H1 (cell line): ENCODE measurements around the gene NTN4. TPM values are rescaled to one million over a fixed set of nuclear protein-coding genes. Genes with fewer than 3 reads are reported as not detected.

Source experiments
- CTCF ChIA-PET: fragments of 300-600 bp; sonication (Branson Sonifier 250); formaldehyde crosslinking; loops from one replicate; lab custom pipeline; 2021; ENCODE audit not compliant: partially characterized antibody; lab: Charles Lee
- POLR2A ChIA-PET: fragments of 300-600 bp; sonication (Branson Sonifier 250); formaldehyde crosslinking; loops from one replicate; lab custom pipeline; 2021; ENCODE audit warnings: inconsistent platforms; ENCODE audit not compliant: partially characterized antibody; lab: Charles Lee
- DNase-seq, 2 experiments: peaks; one replicate each; pipeline versions ENCODE4 v3.0.0 to v3.0.0-alpha.2; 2010 to 2022; ENCODE audit warnings: low spot score in 2 of 2, low read depth in 1 of 2, mixed read lengths in 1 of 2
- FAIRE-seq: peaks from 2 replicates; lab custom pipeline; 2011; peaks lifted over from hg19 to GRCh38; lab: Jason Lieb, UNC
- H2AFZ ChIP-seq: 2 replicates; pipeline ENCODE4 v1.8.1; 2012; ENCODE audit warnings: low read length, inconsistent platforms
- H2AK5ac ChIP-seq: 2 replicates; pipeline ENCODE4 v1.6.1; 2013; ENCODE audit warnings: low read depth, low read length
- H2BK120ac ChIP-seq: replicated peaks from 2 replicates; pipeline ENCODE3; 2013; ENCODE audit warnings: low read depth, low read length, inconsistent platforms
- H2BK12ac ChIP-seq: 2 replicates; pipeline ENCODE4 v1.6.1; 2013; ENCODE audit warnings: low read depth, low read length
- H2BK15ac ChIP-seq: 2 replicates; pipeline ENCODE4 v1.6.1; 2013; ENCODE audit warnings: low read length
- H2BK20ac ChIP-seq: 2 replicates; pipeline ENCODE4 v1.6.1; 2013; ENCODE audit warnings: low read length
- H2BK5ac ChIP-seq: 2 replicates; pipeline ENCODE4 v1.6.1; 2013; ENCODE audit warnings: low read depth, low read length
- H3K14ac ChIP-seq: 2 replicates; pipeline ENCODE4 v1.6.1; 2013; ENCODE audit warnings: inconsistent platforms; ENCODE audit not compliant: insufficient read length
- H3K18ac ChIP-seq: 2 replicates; pipeline ENCODE4 v1.6.1; 2013; ENCODE audit warnings: low read length; ENCODE audit errors: extremely low read depth
- H3K23ac ChIP-seq: 2 replicates; pipeline ENCODE4 v1.6.1; 2013; ENCODE audit warnings: inconsistent platforms; ENCODE audit not compliant: insufficient read length
- H3K23me2 ChIP-seq: 2 replicates; pipeline ENCODE4 v1.6.1; 2013; ENCODE audit warnings: low read depth, low read length
- H3K27ac ChIP-seq: 2 replicates; pipeline ENCODE4 v1.6.1; 2011; ENCODE audit warnings: low read depth, low read length, inconsistent platforms
- H3K27me3 ChIP-seq, 4 experiments: replicated peaks in 1 of 4; 1 replicate in 1 of 4; 2 replicates in 3 of 4; pipeline versions ENCODE4 v1.6.1 to v1.8.1; 2011 to 2013; ENCODE audit warnings: low read length in 3 of 4, mild to moderate bottlenecking in 3 of 4, inconsistent platforms in 2 of 4, mixed read lengths in 2 of 4, moderate library complexity in 1 of 4; ENCODE audit not compliant: control insufficient read depth in 3 of 4, insufficient read depth in 3 of 4; ENCODE audit errors: extremely low read depth in 1 of 4
- H3K36me3 ChIP-seq, 4 experiments: 2 replicates each; pipeline versions ENCODE4 v1.6.1 to v1.8.1; 2011 to 2013; ENCODE audit warnings: mild to moderate bottlenecking in 4 of 4, low read length in 3 of 4, moderate library complexity in 2 of 4, control low read depth in 1 of 4, inconsistent platforms in 1 of 4; ENCODE audit not compliant: insufficient read depth in 4 of 4, control insufficient read depth in 2 of 4
- H3K4ac ChIP-seq: replicated peaks from 2 replicates; pipeline ENCODE3; 2013; ENCODE audit warnings: low read length, low read depth, mixed read lengths, inconsistent platforms; ENCODE audit not compliant: insufficient read length
- H3K4me1 ChIP-seq, 4 experiments: replicated peaks in 1 of 4; 1 replicate in 1 of 4; 2 replicates in 3 of 4; pipeline versions ENCODE4 v1.6.1 to v1.8.1; 2011 to 2013; ENCODE audit warnings: low read length in 3 of 4, inconsistent platforms in 2 of 4, mixed read lengths in 1 of 4; ENCODE audit not compliant: insufficient read depth in 4 of 4, control insufficient read depth in 3 of 4
- H3K4me2 ChIP-seq, 2 experiments: 2 replicates each; pipeline versions ENCODE4 v1.6.1 to v1.8.1; 2011 to 2013; ENCODE audit warnings: low read depth in 2 of 2, low read length in 2 of 2, control low read depth in 1 of 2, inconsistent platforms in 1 of 2, mild to moderate bottlenecking in 1 of 2; ENCODE audit not compliant: insufficient read depth in 1 of 2
- H3K4me3 ChIP-seq, 4 experiments: fragments of 200-600, 300-600 bp in 1 of 4; sonication (generic), shearing (Covaris generic), sonication (Bioruptor Twin) in 1 of 4; 2 replicates each; pipeline versions ENCODE4 v1.5.1 to v1.8.1; 2011 to 2016; ENCODE audit warnings: low read length in 4 of 4, low read depth in 3 of 4, control low read depth in 2 of 4, inconsistent platforms in 2 of 4, mild to moderate bottlenecking in 2 of 4, mixed read lengths in 1 of 4, moderate library complexity in 1 of 4; ENCODE audit not compliant: insufficient read depth in 2 of 4; ENCODE audit errors: extremely low read depth in 1 of 4
- H3K56ac ChIP-seq: replicated peaks from 2 replicates; pipeline ENCODE3; 2013; ENCODE audit warnings: low read depth, mild to moderate bottlenecking, mixed read lengths, low read length, inconsistent platforms; ENCODE audit not compliant: insufficient read length
- H3K79me1 ChIP-seq: 2 replicates; pipeline ENCODE4 v1.6.1; 2013; ENCODE audit warnings: low read depth, low read length, control low read depth
- H3K79me2 ChIP-seq, 2 experiments: 2 replicates each; pipeline versions ENCODE4 v1.6.1 to v1.8.1; 2012 to 2013; ENCODE audit warnings: low read length in 2 of 2, mild to moderate bottlenecking in 2 of 2, inconsistent platforms in 1 of 2; ENCODE audit not compliant: insufficient read depth in 2 of 2, control insufficient read depth in 1 of 2
- H3K9ac ChIP-seq, 4 experiments: replicated peaks in 1 of 4; 1 replicate in 1 of 4; 2 replicates in 3 of 4; pipeline versions ENCODE4 v1.6.1 to v1.8.1; 2011 to 2013; ENCODE audit warnings: low read depth in 3 of 4, low read length in 3 of 4, control low read depth in 2 of 4, mild to moderate bottlenecking in 2 of 4, moderate library complexity in 2 of 4, inconsistent platforms in 1 of 4; ENCODE audit errors: extremely low read depth in 1 of 4
- H3K9me3 ChIP-seq, 2 experiments: 2 replicates each; pipeline versions ENCODE4 v1.6.1 to v1.8.1; 2012 to 2013; ENCODE audit warnings: mild to moderate bottlenecking in 2 of 2, moderate library complexity in 2 of 2, control low read depth in 1 of 2, inconsistent platforms in 1 of 2, low read depth in 1 of 2, low read length in 1 of 2, mixed read lengths in 1 of 2; ENCODE audit not compliant: insufficient read depth in 2 of 2
- H4K20me1 ChIP-seq, 2 experiments: replicated peaks in 1 of 2; 2 replicates each; pipeline versions ENCODE3 to v1.8.1; 2011 to 2013; ENCODE audit warnings: inconsistent platforms in 2 of 2, low read length in 2 of 2, mild to moderate bottlenecking in 1 of 2; ENCODE audit not compliant: insufficient read depth in 2 of 2, control insufficient read depth in 1 of 2
- H4K5ac ChIP-seq: 2 replicates; pipeline ENCODE4 v1.6.1; 2013; ENCODE audit warnings: low read length, low read depth, mixed read lengths, inconsistent platforms; ENCODE audit not compliant: insufficient read length
- H4K8ac ChIP-seq: 2 replicates; pipeline ENCODE4 v1.8.0; 2013; ENCODE audit warnings: mild to moderate bottlenecking, moderate library complexity, low read length, inconsistent platforms; ENCODE audit not compliant: insufficient read depth; ENCODE audit errors: extremely low read depth
- H4K91ac ChIP-seq: replicated peaks from 2 replicates; pipeline ENCODE3; 2013; ENCODE audit warnings: low read length, mixed read lengths, inconsistent platforms; ENCODE audit not compliant: insufficient read length
- CTBP2 ChIP-seq: IDR thresholded peaks from 2 replicates; pipeline ENCODE4 v1.7.0; 2011; ENCODE audit warnings: borderline replicate concordance, mild to moderate bottlenecking, moderate library complexity, mixed read lengths, low read length; ENCODE audit not compliant: insufficient read depth, insufficient read length
- HDAC2 ChIP-seq, 2 experiments: fragments of 300-600 bp in 1 of 2; sonication (generic) in 1 of 2; IDR thresholded peaks; 2 replicates each; pipeline ENCODE4 v1.6.1; 2011 to 2012; ENCODE audit warnings: low read depth in 2 of 2, low read length in 2 of 2, mild to moderate bottlenecking in 2 of 2, moderate library complexity in 2 of 2, borderline replicate concordance in 1 of 2, inconsistent platforms in 1 of 2
- SP2 ChIP-seq: IDR thresholded peaks from 2 replicates; pipeline ENCODE4 v1.6.1; 2012; ENCODE audit warnings: mild to moderate bottlenecking, low read length, inconsistent platforms
- WGBS, 2 experiments: shearing (Covaris generic) in 1 of 2; methylation state at CpG; one replicate each; pipeline versions ENCODE4 v1.1.6 to v1.1.7; 2013 to 2015; ENCODE audit warnings: low lambda C conversion rate in 2 of 2, mixed read lengths in 2 of 2, inconsistent platforms in 1 of 2, low coverage in 1 of 2, missing lambda C conversion rate in 1 of 2; ENCODE audit not compliant: insufficient replicate concordance in 2 of 2, insufficient coverage in 1 of 2, insufficient read length in 1 of 2; ENCODE audit errors: extremely low coverage in 1 of 2, missing lambda C conversion rate in 1 of 2; 5-methylcytosine and 5-hydroxymethylcytosine counted together
- polyA plus RNA-seq, 7 experiments: library from polyadenylated mRNA; depleted of rRNA in 3 of 7; stranded (reverse) in 5 of 7; unstranded in 2 of 7; fragments of >200 nt in 5 of 7; fragments of 200-250 nt in 2 of 7; gene quantifications; 1 replicate in 5 of 7; 2 replicates in 1 of 7; 4 replicates in 1 of 7; pipeline versions ENCODE4 v1.2.1 to v1.2.3, GENCODE V29; 2011 to 2013; ENCODE audit warnings: missing spikeins in 2 of 7, mixed read lengths in 2 of 7
- total RNA-seq: library from RNA; stranded (reverse); fragmentation: NEBNext Ultra II Directional; extraction: Animal tissue kit (Norgen Biotek cat#: 25700); gene quantifications from 2 replicates; pipeline ENCODE4 v1.2.1, GENCODE V29; 2021

NTN4 gene
- total and polyA plus RNA-seq, 2 of the 8 experiments (the other 6 are each of a cell fraction or from before 2014, with no cell fraction given) = 0.74 to 1.3 TPM

- H3K23ac ChIP-seq = no peak overlapping the region
- no peaks in the 10 kb centered on the region for H3K23me2 ChIP-seq
- FAIRE-seq = no peak
- no peak overlapping the region for H3K9ac ChIP-seq
- H2AFZ ChIP-seq = no peak overlapping the region
- 85% methylated on average over 2 of the region's 2 CpGs; no CpG with 5 or more reads in 1 of the 2 experiments for WGBS, 2 experiments
- no peaks in the 10 kb centered on the region for H3K4me1 ChIP-seq
- no peak overlapping the region for H3K4me3 ChIP-seq
- H4K91ac ChIP-seq = no peak overlapping the region
- no peak overlapping the region for H2BK120ac ChIP-seq
- H2AK5ac ChIP-seq = no peak overlapping the region
- no peaks in the 10 kb centered on the region for H4K20me1 ChIP-seq
- peaks cover 0 to 5% of the 10 kb centered on the region in 2 experiments; a peak in 1 of 4 replicates for H3K9me3 ChIP-seq
- no peak overlapping the region for H3K4me2 ChIP-seq
- TF ChIP-seq CTBP2 (no peak), HDAC2 (IDR thresholded peaks at IDR 0.05; ENCODE audit: borderline replicate concordance in 1 of 2, low read depth in 2 of 2, low read length in 2 of 2) (no peak), SP2 (no peak)
- TF ChIP-seq, all 59 proteins: peak for 0
- H3K56ac ChIP-seq = no peak overlapping the region
- no peak overlapping the region for H2BK5ac ChIP-seq
- POLR2A ChIA-PET = no interaction called here
- H3K14ac ChIP-seq = no peak overlapping the region
- no peaks in the 10 kb centered on the region for H3K36me3 ChIP-seq
- no peak overlapping the region for H3K4ac ChIP-seq
- no peak for DNase-seq
- no peak overlapping the region for H4K8ac ChIP-seq
- H3K18ac ChIP-seq = no peak overlapping the region
- H2BK12ac ChIP-seq = no peak overlapping the region
- H3K27me3 ChIP-seq = no peaks in the 10 kb centered on the region
- no peak overlapping the region for H2BK15ac ChIP-seq
- H3K79me1 ChIP-seq = no peaks in the 10 kb centered on the region
- CTCF ChIA-PET = no interaction called here
- no peaks in the 10 kb centered on the region for H3K79me2 ChIP-seq
- no peak overlapping the region for H4K5ac ChIP-seq
- H3K27ac ChIP-seq = no peak overlapping the region
- H2BK20ac ChIP-seq = no peak overlapping the region
Measured at GRCh38 chr12:95726903-95727302, 63.7 kb downstream of the NTN4 start.
